ENCODE results near the gene PCDHGA9.
"Not testable (repeated sequence)": the region's sequence is repeated elsewhere in the genome, so short reads cannot be mapped to it uniquely, and the experiment has no call there.

PCDHGA9 gene

DNA sequence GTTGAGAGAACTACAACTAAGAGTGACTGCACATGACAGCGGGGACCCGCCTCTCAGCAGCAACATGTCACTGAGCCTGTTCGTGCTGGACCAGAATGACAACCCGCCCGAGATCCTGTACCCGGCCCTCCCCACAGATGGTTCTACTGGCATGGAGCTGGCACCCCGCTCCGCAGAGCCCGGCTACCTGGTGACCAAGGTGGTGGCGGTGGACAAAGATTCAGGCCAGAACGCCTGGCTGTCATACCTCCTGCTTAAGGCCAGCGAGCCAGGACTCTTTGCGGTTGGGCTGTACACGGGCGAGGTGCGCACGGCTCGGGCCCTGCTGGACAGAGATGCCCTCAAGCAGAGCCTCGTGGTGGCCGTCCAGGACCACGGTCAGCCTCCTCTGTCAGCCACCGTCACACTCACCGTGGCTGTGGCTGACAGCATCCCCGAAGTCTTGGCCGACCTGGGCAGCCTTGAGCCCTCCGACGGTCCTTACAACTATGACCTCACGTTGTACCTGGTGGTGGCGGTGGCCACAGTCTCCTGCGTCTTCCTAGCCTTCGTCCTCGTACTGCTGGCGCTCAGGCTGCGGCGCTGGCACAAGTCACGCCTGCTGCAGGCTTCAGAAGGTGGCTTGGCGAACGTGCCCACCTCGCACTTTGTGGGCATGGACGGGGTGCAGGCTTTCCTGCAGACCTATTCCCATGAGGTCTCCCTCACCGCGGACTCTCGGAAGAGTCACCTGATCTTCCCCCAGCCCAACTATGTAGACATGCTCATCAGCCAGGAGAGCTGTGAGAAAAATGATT, 17.9 kb upstream of the PCDHGA9 start:
- no peak for DNase-seq

DNA sequence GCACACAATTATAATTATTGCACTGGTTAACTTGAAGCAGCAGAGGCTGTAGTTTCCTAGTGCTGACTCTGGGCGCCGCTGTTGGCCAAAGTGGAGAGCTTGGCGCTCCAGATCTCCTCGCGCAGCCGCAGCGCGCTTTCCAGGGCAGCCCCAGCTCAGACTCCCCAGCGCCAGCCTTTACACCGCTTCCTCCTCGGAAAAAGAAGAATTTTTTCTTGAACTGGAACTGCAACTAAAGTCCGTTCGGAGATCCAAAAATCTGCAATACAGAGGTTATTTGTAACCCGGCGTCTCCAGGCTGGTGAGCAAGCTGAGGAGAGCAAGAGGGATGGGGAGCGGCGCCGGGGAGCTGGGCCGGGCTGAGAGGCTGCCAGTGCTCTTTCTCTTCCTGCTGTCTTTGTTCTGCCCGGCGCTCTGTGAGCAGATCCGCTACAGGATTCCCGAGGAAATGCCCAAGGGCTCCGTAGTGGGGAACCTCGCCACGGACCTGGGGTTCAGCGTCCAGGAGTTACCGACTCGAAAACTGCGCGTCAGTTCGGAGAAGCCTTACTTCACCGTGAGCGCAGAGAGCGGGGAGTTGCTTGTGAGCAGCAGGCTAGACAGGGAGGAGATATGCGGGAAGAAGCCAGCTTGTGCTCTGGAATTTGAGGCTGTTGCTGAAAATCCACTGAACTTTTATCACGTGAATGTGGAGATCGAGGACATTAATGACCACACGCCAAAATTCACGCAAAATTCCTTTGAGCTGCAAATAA, 14.8 kb upstream of the PCDHGA9 start, which contains the start of gene PCDHGB4:
PCDHGB4 (plus strand) TSS at position 142 of the 755 bp plus-strand sequence; CDS start at position 329, 187 bp downstream.
- peak; percentile 79 for DNase-seq

DNA sequence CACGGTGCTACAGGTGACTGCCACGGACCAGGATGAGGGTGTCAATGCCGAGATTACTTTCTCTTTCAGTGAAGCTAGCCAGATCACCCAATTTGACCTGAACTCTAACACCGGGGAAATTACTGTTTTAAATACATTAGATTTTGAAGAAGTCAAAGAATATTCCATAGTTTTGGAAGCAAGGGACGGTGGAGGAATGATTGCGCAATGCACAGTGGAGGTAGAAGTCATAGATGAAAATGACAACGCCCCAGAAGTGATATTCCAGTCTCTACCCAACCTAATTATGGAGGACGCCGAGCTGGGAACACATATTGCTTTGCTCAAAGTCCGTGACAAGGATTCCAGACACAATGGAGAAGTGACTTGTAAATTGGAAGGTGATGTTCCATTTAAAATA, 13.9 kb upstream of the PCDHGA9 start:
- no peak for DNase-seq

DNA sequence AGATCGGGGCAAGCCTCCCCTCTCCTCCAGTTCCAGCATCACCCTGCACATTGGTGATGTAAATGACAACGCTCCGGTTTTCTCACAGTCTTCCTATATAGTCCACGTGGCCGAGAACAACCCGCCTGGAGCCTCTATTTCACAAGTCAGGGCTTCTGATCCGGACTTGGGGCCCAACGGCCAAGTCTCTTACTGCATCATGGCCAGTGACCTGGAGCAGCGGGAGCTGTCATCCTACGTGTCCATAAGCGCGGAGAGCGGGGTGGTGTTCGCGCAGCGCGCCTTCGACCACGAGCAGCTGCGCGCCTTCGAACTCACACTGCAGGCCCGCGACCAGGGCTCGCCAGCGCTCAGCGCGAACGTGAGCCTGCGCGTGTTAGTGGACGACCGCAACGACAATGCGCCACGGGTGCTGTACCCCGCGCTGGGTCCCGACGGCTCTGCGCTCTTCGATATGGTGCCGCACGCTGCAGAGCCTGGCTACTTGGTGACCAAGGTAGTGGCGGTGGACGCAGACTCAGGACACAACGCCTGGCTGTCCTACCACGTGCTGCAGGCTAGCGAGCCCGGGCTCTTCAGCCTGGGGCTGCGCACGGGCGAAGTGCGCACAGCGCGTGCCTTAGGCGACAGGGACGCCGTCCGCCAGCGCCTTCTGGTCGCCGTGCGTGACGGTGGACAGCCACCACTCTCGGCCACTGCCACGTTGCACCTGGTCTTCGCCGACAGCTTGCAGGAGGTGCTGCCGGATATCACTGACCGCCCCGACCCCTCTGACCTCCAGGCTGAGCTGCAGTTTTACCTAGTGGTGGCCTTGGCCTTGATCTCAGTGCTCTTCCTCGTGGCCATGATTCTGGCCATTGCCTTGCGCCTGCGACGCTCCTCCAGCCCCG, 13.2 kb upstream of the PCDHGA9 start:
- DNase-seq: no peak

DNA sequence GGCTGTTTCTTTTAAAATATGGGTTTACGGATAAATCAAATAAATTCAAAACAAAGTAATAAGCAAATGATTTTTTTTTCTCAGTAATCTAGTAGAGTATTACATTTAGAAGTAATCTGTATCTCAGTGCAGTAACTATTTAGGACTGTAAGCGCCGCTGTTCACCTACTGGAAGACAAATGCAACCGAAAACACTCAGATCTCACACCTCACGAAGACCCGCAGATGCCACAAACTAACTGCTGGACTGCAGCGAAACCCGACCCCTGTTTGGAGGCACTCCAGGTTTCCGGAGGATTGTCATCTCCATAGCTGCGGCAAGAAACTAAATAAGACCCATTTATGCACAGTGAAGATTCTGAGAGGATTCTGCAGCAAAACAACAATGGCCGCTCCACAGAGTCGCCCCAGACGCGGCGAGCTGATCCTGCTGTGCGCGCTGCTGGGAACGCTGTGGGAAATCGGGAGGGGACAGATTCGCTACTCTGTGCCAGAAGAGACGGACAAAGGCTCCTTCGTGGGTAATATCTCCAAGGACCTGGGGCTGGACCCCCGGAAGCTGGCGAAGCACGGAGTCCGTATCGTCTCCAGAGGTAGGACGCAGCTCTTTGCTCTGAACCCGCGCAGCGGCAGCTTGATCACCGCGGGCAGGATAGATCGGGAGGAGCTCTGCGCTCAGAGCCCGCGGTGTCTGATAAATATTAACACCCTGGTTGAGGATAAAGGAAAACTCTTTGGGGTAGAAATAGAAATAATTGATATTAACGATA, 10.0 kb upstream of the PCDHGA9 start, which contains the start of gene PCDHGA8:
PCDHGA8 (plus strand) TSS at position 205 of the 770 bp plus-strand sequence; CDS start at position 386, 181 bp downstream.
- DNase-seq: peak; percentile 39

DNA sequence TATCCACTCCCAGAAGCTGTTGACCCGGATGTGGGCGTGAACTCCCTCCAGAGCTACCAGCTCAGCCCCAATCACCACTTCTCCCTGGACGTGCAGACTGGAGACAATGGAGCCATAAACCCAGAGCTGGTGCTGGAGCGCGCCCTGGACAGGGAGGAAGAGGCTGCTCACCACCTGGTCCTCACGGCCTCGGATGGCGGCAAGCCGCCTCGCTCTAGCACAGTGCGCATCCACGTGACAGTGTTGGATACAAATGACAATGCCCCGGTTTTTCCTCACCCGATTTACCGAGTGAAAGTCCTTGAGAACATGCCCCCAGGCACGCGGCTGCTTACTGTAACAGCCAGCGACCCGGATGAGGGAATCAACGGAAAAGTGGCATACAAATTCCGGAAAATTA, 9.3 kb upstream of the PCDHGA9 start:
- no peak for DNase-seq

DNA sequence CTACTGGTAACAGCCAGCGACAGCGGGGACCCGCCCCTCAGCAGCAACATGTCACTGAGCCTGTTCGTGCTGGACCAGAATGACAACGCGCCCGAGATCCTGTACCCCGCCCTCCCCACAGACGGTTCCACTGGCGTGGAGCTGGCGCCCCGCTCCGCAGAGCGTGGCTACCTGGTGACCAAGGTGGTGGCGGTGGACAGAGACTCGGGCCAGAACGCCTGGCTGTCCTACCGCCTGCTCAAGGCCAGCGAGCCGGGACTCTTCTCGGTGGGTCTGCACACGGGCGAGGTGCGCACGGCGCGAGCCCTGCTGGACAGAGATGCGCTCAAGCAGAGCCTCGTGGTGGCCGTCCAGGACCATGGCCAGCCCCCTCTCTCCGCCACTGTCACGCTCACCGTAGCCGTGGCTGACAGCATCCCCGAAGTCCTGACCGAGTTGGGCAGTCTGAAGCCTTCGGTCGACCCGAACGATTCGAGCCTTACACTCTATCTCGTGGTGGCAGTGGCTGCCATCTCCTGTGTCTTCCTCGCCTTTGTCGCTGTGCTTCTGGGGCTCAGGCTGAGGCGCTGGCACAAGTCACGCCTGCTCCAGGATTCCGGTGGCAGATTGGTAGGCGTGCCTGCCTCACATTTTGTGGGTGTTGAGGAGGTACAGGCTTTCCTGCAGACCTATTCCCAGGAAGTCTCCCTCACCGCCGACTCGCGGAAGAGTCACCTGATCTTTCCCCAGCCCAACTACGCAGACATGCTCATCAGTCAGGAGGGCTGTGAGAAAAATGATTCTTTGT, 8.0 kb upstream of the PCDHGA9 start:
- DNase-seq: not testable (repeated sequence)

DNA sequence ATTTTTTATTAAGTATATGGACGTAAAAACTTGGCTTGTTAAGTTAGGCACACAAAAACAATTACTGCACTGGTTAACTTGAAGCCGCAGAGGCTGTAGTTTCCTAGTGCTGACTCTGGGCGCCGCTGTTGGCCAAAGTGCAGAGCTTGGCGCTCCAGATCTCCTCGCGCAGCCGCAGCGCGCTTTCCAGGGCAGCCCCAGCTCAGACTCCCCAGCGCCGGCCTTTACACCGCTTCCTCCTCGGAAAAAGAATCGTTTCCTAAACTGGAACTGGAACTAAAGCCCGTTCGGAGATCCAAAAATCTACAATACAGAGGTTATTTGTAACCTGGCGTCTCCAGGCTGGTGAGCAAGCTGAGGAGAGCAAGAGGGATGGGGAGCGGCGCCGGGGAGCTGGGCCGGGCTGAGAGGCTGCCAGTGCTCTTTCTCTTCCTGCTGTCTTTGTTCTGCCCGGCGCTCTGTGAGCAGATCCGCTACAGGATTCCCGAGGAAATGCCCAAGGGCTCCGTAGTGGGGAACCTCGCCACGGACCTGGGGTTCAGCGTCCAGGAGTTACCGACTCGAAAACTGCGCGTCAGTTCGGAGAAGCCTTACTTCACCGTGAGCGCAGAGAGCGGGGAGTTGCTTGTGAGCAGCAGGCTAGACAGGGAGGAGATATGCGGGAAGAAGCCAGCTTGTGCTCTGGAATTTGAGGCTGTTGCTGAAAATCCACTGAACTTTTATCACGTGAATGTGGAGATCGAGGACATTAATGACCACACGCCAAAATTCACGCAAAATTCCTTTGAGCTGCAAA, 4.6 kb upstream of the PCDHGA9 start, which contains the start of gene PCDHGB5:
PCDHGB5 (plus strand) TSS at position 192 of the 796 bp plus-strand sequence; CDS start at position 373, 181 bp downstream.
- peak; percentile 67 for DNase-seq

DNA sequence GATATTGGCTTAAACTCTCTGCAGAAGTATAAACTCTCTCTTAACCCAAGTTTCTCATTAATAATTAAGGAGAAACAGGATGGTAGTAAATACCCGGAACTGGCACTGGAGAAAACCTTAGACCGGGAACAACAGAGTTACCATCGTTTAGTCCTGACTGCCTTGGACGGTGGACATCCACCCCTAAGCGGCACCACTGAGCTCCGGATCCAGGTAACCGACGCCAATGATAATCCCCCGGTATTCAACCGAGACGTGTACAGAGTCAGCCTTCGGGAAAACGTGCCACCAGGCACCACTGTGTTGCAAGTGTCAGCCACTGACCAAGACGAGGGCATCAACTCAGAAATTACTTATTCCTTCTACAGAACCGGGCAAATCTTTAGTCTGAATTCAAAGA, 4.0 kb upstream of the PCDHGA9 start:
- DNase-seq: no peak

DNA sequence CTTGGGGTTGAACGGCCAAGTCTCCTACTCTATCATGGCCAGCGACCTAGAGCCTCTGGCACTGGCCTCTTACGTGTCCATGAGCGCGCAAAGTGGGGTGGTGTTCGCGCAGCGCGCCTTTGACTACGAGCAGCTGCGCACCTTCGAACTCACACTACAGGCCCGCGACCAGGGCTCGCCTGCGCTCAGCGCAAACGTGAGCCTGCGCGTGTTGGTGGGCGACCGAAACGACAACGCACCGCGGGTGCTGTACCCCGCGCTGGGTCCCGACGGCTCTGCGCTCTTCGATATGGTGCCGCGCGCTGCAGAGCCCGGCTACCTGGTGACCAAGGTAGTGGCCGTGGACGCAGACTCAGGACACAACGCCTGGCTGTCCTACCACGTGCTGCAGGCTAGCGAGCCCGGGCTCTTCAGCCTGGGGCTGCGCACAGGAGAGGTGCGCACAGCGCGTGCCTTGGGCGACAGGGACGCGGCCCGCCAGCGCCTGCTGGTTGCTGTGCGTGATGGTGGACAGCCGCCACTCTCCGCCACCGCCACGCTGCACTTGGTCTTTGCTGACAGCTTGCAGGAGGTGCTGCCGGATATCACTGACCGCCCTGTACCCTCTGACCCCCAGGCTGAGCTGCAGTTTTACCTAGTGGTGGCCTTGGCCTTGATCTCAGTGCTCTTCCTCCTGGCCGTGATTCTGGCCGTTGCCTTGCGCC, 2.9 kb upstream of the PCDHGA9 start:
- no peak for DNase-seq

DNA sequence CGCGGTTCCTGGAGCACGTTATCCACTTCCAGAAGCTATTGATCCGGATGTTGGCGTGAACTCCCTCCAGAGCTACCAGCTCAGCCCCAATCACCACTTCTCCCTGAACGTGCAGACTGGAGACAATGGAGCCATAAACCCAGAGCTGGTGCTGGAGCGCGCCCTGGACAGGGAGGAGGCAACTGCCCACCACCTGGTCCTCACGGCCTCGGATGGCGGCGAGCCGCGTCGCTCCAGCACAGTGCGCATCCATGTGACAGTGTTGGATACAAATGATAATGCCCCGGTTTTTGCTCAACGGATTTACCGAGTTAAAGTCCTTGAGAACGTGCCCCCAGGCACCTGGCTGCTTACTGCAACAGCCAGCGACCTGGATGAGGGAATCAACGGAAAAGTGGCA, 809 bp downstream of the PCDHGA9 start:
- no peak for DNase-seq

DNA sequence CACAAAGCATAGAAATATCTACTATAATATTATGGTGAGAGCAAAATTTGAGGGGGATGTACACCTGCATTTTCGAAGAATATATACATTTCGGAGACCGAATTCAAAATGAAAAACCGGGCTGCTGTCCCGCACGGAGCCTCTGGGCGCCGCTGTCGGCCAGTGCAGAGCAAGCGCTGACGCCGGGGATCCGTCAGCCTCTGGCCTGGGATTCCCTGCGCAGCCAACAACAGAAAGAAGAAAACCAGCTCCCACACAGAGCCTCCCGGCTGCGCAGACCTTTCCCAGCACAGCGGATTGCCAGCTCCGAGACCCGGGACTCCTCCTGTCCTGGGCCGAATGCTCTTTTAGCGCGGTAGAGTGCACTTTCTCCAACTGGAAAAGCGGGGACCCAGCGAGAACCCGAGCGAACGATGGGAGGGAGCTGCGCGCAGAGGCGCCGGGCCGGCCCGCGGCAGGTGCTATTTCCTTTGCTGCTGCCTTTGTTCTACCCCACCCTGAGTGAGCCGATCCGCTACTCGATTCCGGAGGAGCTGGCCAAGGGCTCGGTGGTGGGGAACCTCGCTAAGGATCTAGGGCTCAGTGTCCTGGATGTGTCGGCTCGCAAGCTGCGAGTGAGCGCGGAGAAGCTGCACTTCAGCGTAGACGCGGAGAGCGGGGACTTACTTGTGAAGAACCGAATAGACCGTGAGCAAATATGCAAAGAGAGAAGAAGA, 5.4 kb downstream of the PCDHGA9 start, which contains the start of gene PCDHGB6:
PCDHGB6 (plus strand) TSS at position 232 of the 716 bp plus-strand sequence; CDS start at position 414, 182 bp downstream.
- DNase-seq: peak; percentile 78

DNA sequence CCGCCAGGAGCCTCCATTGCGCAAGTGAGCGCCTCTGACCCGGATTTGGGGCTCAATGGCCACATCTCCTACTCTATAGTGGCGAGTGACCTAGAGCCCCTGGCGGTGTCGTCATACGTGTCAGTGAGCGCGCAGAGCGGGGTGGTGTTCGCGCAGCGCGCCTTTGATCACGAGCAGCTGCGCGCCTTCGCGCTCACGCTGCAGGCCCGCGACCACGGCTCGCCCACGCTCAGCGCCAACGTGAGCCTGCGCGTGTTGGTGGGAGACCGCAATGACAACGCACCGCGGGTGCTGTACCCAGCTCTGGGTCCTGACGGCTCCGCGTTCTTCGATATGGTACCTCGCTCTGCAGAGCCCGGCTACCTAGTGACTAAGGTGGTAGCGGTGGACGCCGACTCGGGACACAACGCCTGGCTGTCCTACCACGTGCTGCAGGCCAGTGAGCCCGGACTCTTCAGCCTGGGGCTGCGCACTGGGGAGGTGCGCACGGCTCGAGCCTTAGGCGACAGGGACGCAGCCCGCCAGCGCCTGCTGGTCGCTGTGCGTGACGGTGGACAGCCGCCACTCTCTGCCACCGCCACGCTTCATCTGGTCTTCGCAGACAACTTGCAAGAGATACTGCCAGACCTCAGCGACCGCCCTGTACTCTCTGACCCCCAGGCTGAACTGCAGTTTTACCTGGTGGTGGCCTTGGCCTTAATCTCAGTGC, 7.2 kb downstream of the PCDHGA9 start:
- no peak for DNase-seq

DNA sequence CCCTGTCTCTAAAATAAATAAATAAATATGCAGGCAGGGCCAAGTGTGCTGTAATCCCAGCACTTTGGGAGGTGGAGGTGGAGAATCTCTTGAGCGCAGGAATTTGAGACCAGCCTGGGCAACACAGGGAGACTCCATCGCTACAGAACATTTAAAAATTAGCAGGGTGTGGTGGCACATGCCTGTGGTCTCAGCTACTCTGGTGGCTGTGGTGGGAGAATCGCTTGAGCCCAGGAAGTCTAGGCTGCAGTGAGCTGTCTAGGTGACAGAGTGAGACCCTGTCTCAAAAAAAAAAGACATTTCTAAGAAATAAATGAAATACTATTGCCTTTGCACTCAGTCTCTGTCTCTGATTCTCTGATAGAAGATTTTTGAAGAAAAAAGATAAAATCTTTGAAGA, 9.0 kb downstream of the PCDHGA9 start:
- no peak for DNase-seq

DNA sequence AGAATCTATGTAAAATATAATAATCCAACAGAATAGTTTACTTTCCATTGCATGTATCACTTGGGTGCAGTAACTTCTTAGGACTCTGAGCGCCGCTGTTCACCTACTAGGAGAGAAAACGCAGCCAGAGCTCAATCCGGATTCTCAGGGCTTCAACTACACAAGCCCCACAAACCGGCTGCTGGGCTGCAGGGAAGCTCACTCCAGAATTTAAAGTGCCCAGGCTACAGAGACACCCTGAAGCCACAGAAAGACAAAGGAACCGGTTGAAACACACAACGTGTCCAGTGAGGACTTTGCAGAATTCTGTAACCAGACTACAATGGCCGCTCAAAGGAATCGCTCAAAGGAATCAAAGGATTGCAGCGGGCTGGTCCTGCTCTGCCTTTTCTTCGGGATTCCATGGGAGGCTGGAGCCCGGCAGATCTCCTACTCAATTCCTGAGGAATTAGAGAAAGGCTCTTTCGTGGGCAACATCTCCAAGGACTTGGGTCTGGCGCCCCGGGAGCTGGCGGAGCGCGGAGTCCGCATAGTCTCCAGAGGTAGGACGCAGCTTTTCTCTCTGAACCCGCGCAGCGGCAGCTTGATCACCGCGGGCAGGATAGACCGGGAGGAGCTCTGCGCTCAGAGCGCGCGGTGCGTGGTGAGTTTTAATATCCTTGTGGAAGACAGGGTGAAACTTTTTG, 10.4 kb downstream of the PCDHGA9 start, which contains the start of gene PCDHGA10:
PCDHGA10 (plus strand) TSS at position 134 of the 686 bp plus-strand sequence; CDS start at position 323, 189 bp downstream.
- peak; percentile 86 for DNase-seq

DNA sequence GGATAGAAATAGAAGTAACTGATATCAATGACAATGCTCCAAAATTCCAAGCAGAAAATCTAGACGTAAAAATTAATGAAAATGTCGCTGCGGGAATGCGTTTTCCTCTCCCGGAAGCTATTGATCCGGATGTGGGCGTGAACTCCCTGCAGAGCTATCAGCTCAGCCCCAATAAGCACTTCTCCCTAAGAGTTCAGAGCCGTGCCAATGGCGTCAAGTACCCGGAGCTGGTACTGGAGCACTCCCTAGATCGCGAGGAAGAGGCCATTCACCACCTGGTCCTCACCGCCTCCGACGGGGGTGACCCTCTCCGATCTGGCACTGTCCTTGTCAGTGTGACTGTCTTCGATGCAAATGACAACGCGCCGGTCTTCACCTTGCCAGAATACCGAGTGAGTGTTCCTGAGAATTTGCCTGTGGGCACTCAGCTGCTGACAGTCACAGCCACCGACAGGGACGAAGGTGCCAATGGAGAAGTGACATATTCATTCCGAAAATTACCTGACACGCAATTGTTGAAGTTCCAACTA, 11.0 kb downstream of the PCDHGA9 start:
- DNase-seq: no peak
